Ectodermal cell (in vitro differentiated cells): ENCODE results near the gene PPP1R18.

ENCODE experiments used
- H3K27ac ChIP-seq: 2 replicates; pipeline ENCODE4 v1.7.0; 2013; ENCODE audit warnings: mild to moderate bottlenecking, low read depth, low read length; ENCODE audit not compliant: insufficient read depth, poor library complexity, severe bottlenecking
- H3K27me3 ChIP-seq: 2 replicates; pipeline ENCODE4 v1.7.0; 2013; ENCODE audit warnings: mild to moderate bottlenecking, low read length; ENCODE audit not compliant: insufficient read depth, control insufficient read depth, poor library complexity, severe bottlenecking
- H3K36me3 ChIP-seq: one replicate; pipeline ENCODE4 v1.7.0; 2013; ENCODE audit warnings: low read length; ENCODE audit not compliant: control insufficient read depth, insufficient read depth
- H3K4me1 ChIP-seq: one replicate; pipeline ENCODE4 v1.7.0; 2013; ENCODE audit warnings: low read length; ENCODE audit not compliant: control insufficient read depth, insufficient read depth
- H3K4me3 ChIP-seq: 2 replicates; pipeline ENCODE4 v1.7.0; 2013; ENCODE audit warnings: low read depth, low read length, control low read depth; ENCODE audit not compliant: insufficient read depth
- H3K9me3 ChIP-seq: 2 replicates; pipeline ENCODE4 v1.7.0; 2013; ENCODE audit warnings: mild to moderate bottlenecking, low read length, moderate library complexity; ENCODE audit not compliant: control insufficient read depth
- WGBS, 2 experiments: methylation state at CpG; one replicate each; pipeline ENCODE4 v1.1.7; 2013; ENCODE audit warnings: missing lambda C conversion rate in 2 of 2; 5-methylcytosine and 5-hydroxymethylcytosine counted together

PPP1R18 gene

DNA sequence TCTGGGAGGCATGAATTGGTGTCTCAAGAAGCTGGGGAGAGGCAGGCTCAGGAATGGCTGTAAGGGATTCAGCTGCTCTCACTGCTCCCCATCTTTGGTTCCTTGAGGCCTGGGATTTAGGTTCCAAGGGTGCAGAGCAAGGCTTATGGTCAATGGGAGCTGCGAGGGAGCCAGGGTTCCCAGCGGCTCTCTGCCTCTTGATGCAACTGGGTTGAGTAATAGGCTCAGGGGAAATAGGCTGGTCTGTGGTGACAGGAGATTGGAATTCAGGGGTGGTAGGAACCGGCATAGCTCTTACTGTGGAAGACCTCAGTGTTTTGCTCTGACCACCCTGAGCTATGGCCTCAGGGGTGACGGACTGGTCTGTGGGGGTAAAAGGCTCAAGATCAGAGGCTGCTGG, 17.4 kb upstream of the PPP1R18 start:
- 93 to 96% methylated on average over 4 of the region's 4 CpGs for WGBS, 2 experiments
- peaks cover 36% of the 10 kb centered on the region for H3K36me3 ChIP-seq
- H3K9me3 ChIP-seq, result no peaks in the 10 kb centered on the region

DNA sequence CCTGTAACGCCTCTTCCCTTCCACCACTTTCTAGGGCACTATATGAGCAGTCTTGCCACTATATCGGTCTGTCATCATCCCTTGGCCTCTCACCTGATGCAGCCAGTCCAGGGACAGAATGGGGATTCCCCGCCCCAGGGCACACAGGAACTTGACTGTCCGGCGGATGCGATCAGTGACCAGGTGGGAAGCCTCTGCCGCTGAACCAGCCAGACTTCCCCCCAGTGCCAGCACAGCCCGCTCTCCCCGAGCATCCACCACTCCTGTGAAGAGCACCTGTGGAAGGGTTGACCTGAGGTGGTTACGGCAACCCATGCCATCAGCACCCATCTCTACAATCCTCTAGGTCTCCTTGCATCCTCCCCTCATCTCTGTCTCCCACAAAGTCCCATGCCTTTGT, 16.6 kb upstream of the PPP1R18 start:
- H3K27ac ChIP-seq, result no peak overlapping the region
- H3K27me3 ChIP-seq, result no peaks in the 10 kb centered on the region
- WGBS, 2 experiments, result 94 to 95% methylated on average over 10 of the region's 10 CpGs
- no peak overlapping the region for H3K4me3 ChIP-seq
- peaks cover 36% of the 10 kb centered on the region for H3K36me3 ChIP-seq
- H3K4me1 ChIP-seq, result no peaks in the 10 kb centered on the region
- H3K9me3 ChIP-seq, result no peaks in the 10 kb centered on the region

More for the DNA sequence above, 17.4 kb upstream of the PPP1R18 start:
- Histone ChIP-seq H3K4me3 (no peak overlapping the region), H3K4me1 (no peaks in the 10 kb centered on the region), H3K27me3 (no peaks in the 10 kb centered on the region), H3K27ac (no peak overlapping the region)

- H3K27ac ChIP-seq, result no peak overlapping the region
- no peak overlapping the region for H3K4me3 ChIP-seq
- no peaks in the 10 kb centered on the region for H3K27me3 ChIP-seq
- no peaks in the 10 kb centered on the region for H3K4me1 ChIP-seq
- H3K36me3 ChIP-seq, result peaks cover 25% of the 10 kb centered on the region
- WGBS, 2 experiments, result 59 to 78% methylated on average over 2 to 4 of the region's 4 CpGs
- H3K9me3 ChIP-seq, result no peaks in the 10 kb centered on the region
These were observed 13.9 kb upstream of the PPP1R18 start for GRCh38 chr6:30700340-30700739.

GRCh38 chr6:30696432-30696831, 10.0 kb upstream of the PPP1R18 start:
- Histone ChIP-seq H3K9me3 (no peaks in the 10 kb centered on the region), H3K27me3 (no peaks in the 10 kb centered on the region), H3K4me3 (no peak overlapping the region), H3K36me3 (peaks cover 6% of the 10 kb centered on the region), H3K27ac (no peak overlapping the region), H3K4me1 (peaks cover 2% of the 10 kb centered on the region)
- WGBS, 2 experiments, result 92 to 93% methylated on average over 5 of the region's 5 CpGs

DNA sequence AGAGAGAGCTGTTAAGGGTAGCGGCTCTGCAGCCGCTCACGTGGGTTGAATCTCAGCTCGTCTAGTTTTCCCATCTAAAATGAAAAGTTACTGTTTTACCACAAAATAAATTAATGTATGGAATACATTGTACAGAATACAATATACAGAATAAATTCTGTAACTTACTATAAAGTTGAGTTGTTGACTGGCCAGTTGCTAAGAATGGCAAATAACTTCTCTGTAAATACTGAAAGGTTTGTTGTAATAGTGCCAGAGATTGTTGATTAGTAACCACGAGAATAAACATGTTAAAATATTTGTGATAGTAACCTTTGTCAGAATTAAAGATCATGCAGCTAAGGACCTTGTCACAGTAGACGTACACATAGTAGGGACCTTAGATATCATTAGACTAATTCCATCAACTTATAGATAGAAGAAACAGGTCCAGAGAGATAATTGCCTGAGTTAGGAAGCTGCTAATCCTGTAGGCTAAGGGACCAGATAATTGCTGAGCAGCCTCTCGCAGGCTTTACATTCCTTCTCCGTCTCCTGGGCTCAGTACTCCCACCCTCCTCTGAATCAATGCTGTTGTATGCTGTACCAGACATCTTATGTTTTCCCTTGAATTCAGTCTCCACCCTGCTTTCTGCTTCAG, 4.9 kb upstream of the PPP1R18 start:
- Histone ChIP-seq H3K36me3 (no peaks in the 10 kb centered on the region), H3K27me3 (no peaks in the 10 kb centered on the region), H3K9me3 (no peaks in the 10 kb centered on the region), H3K27ac (peak overlapping the region; percentile 30), H3K4me1 (peaks cover 25% of the 10 kb centered on the region), H3K4me3 (peak overlapping the region; percentile 72)
- 17 to 26% methylated on average over 7 of the region's 8 CpGs for WGBS, 2 experiments

GRCh38 chr6:30690403-30691207, 4.2 kb upstream of the PPP1R18 start, which contains the start of gene NRM:
Gene NRM (minus strand): TSS chr6:30690984. CDS start chr6:30690974, 10 bp downstream.
- Histone ChIP-seq H3K27me3 (no peaks in the 10 kb centered on the region), H3K4me3 (peak within 1 kb of the TSS; percentile 72), H3K9me3 (no peaks in the 10 kb centered on the region), H3K27ac (peak within 1 kb of the TSS; percentile 69), H3K36me3 (no peaks in the 10 kb centered on the region), H3K4me1 (peaks cover 29% of the 10 kb centered on the region)
- 1% methylated on average over 40 of the region's 40 CpGs for whole genome bisulfite sequencing, 2 experiments

DNA sequence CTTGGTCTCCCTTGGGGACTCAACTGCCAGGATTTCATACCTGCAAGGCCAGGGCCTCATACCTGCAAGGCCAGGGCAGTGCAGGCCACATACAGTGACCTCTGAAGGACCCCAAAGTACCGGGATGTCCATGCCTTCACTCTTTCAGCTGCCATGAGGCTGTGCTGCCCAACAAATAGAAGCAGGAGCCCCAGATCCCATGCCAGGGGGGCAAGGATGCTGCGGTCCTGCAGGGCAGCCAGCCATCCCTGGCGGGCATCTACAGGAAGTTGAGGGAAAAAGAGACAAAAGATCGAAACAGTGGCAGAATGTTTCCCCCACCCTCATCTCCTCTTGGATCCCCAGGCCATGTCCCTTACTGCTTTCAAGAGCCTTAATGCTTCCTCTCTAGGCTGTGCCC, 3.5 kb upstream of the PPP1R18 start:
- H3K27me3 ChIP-seq, result no peaks in the 10 kb centered on the region
- H3K4me3 ChIP-seq, result peak overlapping the region; percentile 72
- H3K27ac ChIP-seq, result no peak overlapping the region
- H3K36me3 ChIP-seq, result no peaks in the 10 kb centered on the region
- peaks cover 31% of the 10 kb centered on the region for H3K4me1 ChIP-seq
- H3K9me3 ChIP-seq, result no peaks in the 10 kb centered on the region
- WGBS, 2 experiments, result 59 to 60% methylated on average over 4 of the region's 4 CpGs

GRCh38 chr6:30689022-30689865, 2.8 kb upstream of the PPP1R18 start:
- Histone ChIP-seq H3K36me3 (no peaks in the 10 kb centered on the region), H3K27me3 (no peaks in the 10 kb centered on the region), H3K4me1 (peaks cover 37% of the 10 kb centered on the region), H3K9me3 (no peaks in the 10 kb centered on the region), H3K27ac (no peak overlapping the region), H3K4me3 (peak overlapping the region; percentile 72)
- WGBS, 2 experiments, result 94% methylated on average over 11 of the region's 11 CpGs

- no peak overlapping the region for H3K4me3 ChIP-seq
- no peaks in the 10 kb centered on the region for H3K9me3 ChIP-seq
- H3K36me3 ChIP-seq, result no peaks in the 10 kb centered on the region
- no peaks in the 10 kb centered on the region for H3K27me3 ChIP-seq
- WGBS, 2 experiments, result 93 to 95% methylated on average over 9 of the region's 9 CpGs
- no peak overlapping the region for H3K27ac ChIP-seq
- H3K4me1 ChIP-seq, result peaks cover 43% of the 10 kb centered on the region
These were observed 2.1 kb upstream of the PPP1R18 start for GRCh38 chr6:30688569-30688968.
